AG10803 (cell line): ENCODE measurements around the gene PDE2A.

Experiments used
- DNase-seq: peaks from one replicate; pipeline ENCODE4 v3.0.0; 2010; ENCODE audit warnings: low read depth
- H3K4me3 ChIP-seq: 2 replicates; pipeline ENCODE4 v1.5.1; 2011; ENCODE audit warnings: mild to moderate bottlenecking, low read length, control low read depth
- TF ChIP-seq, protein P1 (sequence below): conservative IDR thresholded peaks from 2 replicates; pipeline ENCODE4 v1.5.1; 2011; ENCODE audit warnings: mild to moderate bottlenecking, low read length, control low read depth, inconsistent platforms

The PDE2A gene

DNA sequence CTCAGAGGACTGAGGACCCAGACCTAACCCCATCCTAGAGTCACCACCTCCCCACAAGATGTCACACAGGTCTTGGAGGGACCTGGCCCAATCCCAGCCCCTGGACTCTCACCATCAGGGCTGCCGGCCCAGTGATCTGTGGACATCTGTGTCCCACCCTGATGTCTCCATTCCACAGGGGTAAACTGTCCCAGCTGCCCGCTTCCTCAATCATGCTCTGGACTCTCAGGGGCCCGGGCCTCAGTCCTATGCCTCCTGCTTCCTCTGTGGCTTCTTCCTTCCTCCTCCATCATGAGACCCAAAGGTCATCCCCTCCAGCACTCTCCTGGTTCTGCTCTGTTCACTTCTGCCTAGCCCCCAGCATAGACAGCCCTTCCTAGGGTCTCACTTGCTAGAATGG lies 45.8 kb upstream of the PDE2A start:
- DNase-seq: no peak
- H3K4me3 ChIP-seq: peak overlapping the region; percentile 84
- TF ChIP-seq, protein P1, sequence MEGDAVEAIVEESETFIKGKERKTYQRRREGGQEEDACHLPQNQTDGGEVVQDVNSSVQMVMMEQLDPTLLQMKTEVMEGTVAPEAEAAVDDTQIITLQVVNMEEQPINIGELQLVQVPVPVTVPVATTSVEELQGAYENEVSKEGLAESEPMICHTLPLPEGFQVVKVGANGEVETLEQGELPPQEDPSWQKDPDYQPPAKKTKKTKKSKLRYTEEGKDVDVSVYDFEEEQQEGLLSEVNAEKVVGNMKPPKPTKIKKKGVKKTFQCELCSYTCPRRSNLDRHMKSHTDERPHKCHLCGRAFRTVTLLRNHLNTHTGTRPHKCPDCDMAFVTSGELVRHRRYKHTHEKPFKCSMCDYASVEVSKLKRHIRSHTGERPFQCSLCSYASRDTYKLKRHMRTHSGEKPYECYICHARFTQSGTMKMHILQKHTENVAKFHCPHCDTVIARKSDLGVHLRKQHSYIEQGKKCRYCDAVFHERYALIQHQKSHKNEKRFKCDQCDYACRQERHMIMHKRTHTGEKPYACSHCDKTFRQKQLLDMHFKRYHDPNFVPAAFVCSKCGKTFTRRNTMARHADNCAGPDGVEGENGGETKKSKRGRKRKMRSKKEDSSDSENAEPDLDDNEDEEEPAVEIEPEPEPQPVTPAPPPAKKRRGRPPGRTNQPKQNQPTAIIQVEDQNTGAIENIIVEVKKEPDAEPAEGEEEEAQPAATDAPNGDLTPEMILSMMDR: no peak

DNA sequence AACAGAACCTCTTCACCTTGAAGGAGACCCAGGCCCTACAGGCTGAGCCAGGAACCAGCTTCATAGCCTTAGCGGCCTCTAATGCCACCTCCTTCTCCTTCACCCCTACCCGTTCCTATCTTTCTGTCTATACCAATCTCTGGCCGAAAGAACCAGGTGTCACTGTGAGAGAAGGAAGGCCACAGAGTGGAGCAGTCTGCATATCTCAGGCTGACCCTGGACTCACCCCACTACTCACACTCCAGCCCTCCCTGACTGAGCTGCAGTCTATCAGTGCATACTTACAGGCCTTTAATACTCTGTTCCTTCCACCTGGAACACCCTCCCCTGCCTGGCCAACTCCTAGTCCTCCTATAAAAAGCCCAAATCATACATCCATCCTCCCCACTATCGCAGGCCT lies 45.3 kb upstream of the PDE2A start:
- DNase-seq: no peak
- TF ChIP-seq, protein P1: no peak
- peak overlapping the region; percentile 84 for H3K4me3 ChIP-seq

DNA sequence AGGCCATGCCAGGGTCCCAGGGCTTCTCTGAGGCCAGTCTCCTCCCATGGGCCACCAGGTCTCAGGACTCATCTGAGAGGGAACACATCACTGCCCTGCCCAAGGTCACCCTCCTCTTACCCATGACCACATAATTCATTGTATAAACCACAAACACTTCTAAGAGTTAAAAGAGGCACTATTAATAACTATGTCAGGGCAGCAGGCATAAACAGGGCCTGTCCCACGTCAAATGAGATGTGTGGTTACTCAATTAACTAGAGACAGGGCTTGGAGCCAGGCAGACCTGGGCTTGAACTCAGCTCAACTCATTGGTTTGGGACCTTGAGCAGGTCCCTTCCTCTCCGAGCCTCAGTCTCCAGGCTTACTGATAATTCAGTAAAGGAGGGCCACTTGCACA lies 44.9 kb upstream of the PDE2A start:
- peak; percentile 48 for DNase-seq
- TF ChIP-seq, protein P1: no peak
- H3K4me3 ChIP-seq: no peak overlapping the region

DNA sequence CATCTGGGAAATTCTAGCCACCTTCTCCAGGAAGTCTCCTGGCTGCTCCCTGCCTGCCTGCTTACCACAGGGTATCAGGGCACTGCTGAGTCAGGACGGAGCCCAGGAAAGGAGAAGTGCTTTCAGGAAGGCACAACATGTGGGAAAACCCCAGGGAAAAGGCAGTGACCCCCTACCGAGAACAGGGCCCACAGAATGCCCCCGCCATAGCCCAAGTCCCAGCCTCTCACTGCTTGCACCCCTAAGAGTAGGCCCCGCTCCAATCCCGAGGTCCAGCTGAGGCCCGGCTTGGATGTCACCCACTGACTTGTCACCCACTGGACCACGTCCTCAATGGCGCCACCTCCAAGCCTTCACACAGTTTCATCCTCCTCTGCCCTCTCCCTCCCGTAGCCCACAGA lies 43.9 kb upstream of the PDE2A start:
- TF ChIP-seq, protein P1: no peak
- no peak overlapping the region for H3K4me3 ChIP-seq
- DNase-seq: no peak

DNA sequence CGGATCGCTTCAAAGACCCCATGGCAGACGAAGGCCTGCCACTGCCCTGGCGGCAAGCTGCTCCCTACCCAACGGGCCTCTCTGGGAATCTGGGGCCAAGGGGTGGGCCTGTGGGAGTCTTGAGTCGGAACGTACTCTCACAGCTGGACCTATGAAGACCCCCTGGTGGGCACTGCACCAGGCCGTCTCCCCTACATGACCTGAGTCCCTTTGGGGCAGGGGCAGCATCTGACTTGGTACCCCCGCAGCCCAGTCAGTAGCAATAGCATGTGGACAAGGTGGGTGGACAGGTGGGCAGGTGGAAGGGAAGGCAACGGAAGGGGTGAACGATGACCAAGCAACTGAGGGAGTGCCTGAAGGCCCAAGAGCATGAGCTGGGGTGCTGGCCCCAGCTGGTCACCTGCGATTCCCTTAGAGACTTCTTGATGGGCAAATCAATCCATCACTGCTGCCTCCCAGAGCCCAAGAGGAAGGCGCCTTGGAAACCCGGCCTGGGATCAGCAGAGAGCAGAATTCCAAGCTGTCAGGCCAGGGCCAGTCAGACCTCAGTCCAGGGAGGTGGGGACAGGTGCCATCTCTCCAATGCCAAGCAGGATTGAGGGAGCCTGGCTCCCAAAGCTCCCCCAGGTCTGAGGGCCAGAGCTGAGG lies 42.7 kb upstream of the PDE2A start:
- no peak overlapping the region for H3K4me3 ChIP-seq
- DNase-seq: no peak
- TF ChIP-seq, protein P1: no peak

DNA sequence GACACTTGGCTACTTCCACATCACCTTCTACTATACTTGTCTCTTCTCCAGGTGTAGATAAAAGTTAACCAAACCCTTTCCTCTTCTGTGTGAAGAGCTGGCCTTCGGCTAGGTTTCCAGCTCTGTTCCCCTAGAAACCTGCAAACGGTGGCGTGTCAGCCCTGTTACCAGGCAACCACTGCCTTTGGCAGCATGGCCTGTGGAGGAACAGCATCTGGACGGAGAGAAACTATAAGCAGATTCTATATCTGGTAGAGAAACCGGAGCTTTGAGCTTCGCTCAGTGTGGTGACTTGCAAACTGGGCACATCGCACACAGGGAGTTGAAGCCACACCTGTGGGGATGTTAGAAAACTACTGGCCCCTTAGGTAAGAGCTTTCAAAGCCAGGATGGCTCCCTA lies 42.1 kb upstream of the PDE2A start:
- no peak overlapping the region for H3K4me3 ChIP-seq
- TF ChIP-seq, protein P1: no peak
- DNase-seq: no peak

DNA sequence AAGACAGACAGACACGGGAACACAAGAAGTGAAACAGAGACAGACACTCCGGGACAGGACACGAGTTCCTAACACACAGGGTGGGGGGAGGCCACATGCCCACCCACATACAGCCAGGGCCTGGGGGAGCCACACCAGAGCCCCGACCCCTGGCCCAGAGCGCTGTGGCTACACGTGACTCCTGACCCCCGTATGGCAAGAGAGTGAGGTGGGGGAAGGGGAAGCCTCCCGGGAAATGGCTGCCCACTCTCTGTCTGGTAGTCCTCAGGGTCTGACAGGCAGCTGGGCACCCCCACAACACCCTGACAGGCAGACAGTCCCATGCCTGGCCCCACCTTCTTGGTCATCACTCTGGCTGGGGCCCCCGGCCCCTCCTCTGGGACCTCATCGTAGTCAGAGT lies 38.6 kb upstream of the PDE2A start:
- no peak overlapping the region for H3K4me3 ChIP-seq
- TF ChIP-seq, protein P1: no peak
- DNase-seq: no peak
